WTC11 (cell line): Measurements from ENCODE around the gene SHC3. TPM values are rescaled to one million over a fixed set of nuclear protein-coding genes. Genes with fewer than 3 reads are reported as not detected.

ENCODE experiments used
- ATAC-seq: fragments of 200-7000 bp; cut with Tn5 transposase; 2 replicates; pipeline ENCODE4 v1.10.0; 2021; ENCODE audit warnings: mild to moderate bottlenecking, moderate library complexity
- CTCF ChIA-PET: fragments of 300-600 bp; sonication (Branson Sonifier 250); formaldehyde crosslinking; loops from one replicate; lab custom pipeline; 2021; ENCODE audit warnings: antibody characterized with exemption; lab: Charles Lee
- POLR2A ChIA-PET: fragments of 350-600 bp; sonication (Branson Sonifier 250); formaldehyde crosslinking; loops from one replicate; lab custom pipeline; 2021; ENCODE audit warnings: antibody characterized with exemption; lab: Charles Lee
- DNase-seq: peaks from one replicate; pipeline ENCODE4 v3.0.0; 2021; ENCODE audit warnings: low spot score
- H3K27ac Mint-ChIP-seq: 2 replicates; pipeline ENCODE4 v1.8.0; 2021; ENCODE audit warnings: mixed read lengths
- H3K27me3 Mint-ChIP-seq: 2 replicates; pipeline ENCODE4 v1.8.0; 2021; ENCODE audit warnings: low read depth, mild to moderate bottlenecking, moderate library complexity, mixed read lengths
- H3K36me3 Mint-ChIP-seq: 2 replicates; pipeline ENCODE4 v1.8.0; 2021; ENCODE audit warnings: mixed read lengths
- H3K4me1 Mint-ChIP-seq: 2 replicates; pipeline ENCODE4 v1.8.0; 2022; ENCODE audit warnings: mixed read lengths
- H3K4me3 Mint-ChIP-seq: 2 replicates; pipeline ENCODE4 v1.8.0; 2021; ENCODE audit warnings: mild to moderate bottlenecking, moderate library complexity, mixed read lengths
- H3K9me3 Mint-ChIP-seq: 2 replicates; pipeline ENCODE4 v1.8.0; 2021; ENCODE audit warnings: mixed read lengths
- GABPB1 ChIP-seq: sonication (generic); formaldehyde crosslinking; IDR thresholded peaks from 2 replicates; pipeline ENCODE4 v1.8.1; 2023; ENCODE audit warnings: mild to moderate bottlenecking, missing genetic modification reagents
- GRHL2 ChIP-seq: fragments of 250-450 bp; sonication (Bioruptor Pico); IDR thresholded peaks from 2 replicates; pipeline ENCODE4 v1.8.0; 2022; ENCODE audit warnings: mild to moderate bottlenecking, moderate library complexity; ENCODE audit not compliant: insufficient replicate concordance, severe bottlenecking
- HMGA2 ChIP-seq: fragments of 250-450 bp; sonication (Bioruptor Pico); IDR thresholded peaks from 2 replicates; pipeline ENCODE4 v1.4.0; 2021; ENCODE audit warnings: mild to moderate bottlenecking, moderate library complexity
- IRF2 ChIP-seq: sonication (generic); formaldehyde crosslinking; IDR thresholded peaks from 2 replicates; pipeline ENCODE4 v1.8.0; 2022; ENCODE audit warnings: low read depth, missing genetic modification reagents, borderline replicate concordance
- KAT7 ChIP-seq: sonication (generic); formaldehyde crosslinking; IDR thresholded peaks from 2 replicates; pipeline ENCODE4 v1.8.1; 2023; ENCODE audit warnings: missing genetic modification reagents, mild to moderate bottlenecking, borderline replicate concordance
- NFE2L1 ChIP-seq: sonication (generic); formaldehyde crosslinking; IDR thresholded peaks from 2 replicates; pipeline ENCODE4 v1.8.1; 2023; ENCODE audit warnings: missing genetic modification reagents
- RORB ChIP-seq: fragments of 250-450 bp; sonication (Bioruptor Pico); IDR thresholded peaks from 2 replicates; pipeline ENCODE4 v1.9.0; 2021; ENCODE audit warnings: mild to moderate bottlenecking
- TP53 ChIP-seq: sonication (generic); formaldehyde crosslinking; IDR thresholded peaks from 2 replicates; pipeline ENCODE4 v1.8.1; 2023; ENCODE audit warnings: mild to moderate bottlenecking, missing genetic modification reagents
- ZNF121 ChIP-seq: sonication (generic); formaldehyde crosslinking; IDR thresholded peaks from 2 replicates; pipeline ENCODE4 v1.8.0; 2023; ENCODE audit warnings: missing genetic modification reagents
- ZNF317 ChIP-seq: sonication (generic); formaldehyde crosslinking; IDR thresholded peaks from 2 replicates; pipeline ENCODE4 v1.8.1; 2023; ENCODE audit warnings: low read depth, mild to moderate bottlenecking, moderate library complexity, missing genetic modification reagents, borderline replicate concordance
- total RNA-seq: library from RNA; stranded (reverse); gene quantifications from 3 replicates; pipeline ENCODE4 v1.2.3, GENCODE V29; 2021
- TF ChIP-seq, protein P1 (sequence below): sonication (generic); formaldehyde crosslinking; IDR thresholded peaks from 2 replicates; pipeline ENCODE4 v1.8.1; 2023; ENCODE audit warnings: mild to moderate bottlenecking, missing genetic modification reagents, borderline replicate concordance
- TF ChIP-seq, protein P2 (sequence below): sonication (generic); formaldehyde crosslinking; IDR thresholded peaks from 2 replicates; pipeline ENCODE4 v1.8.0; 2023; ENCODE audit warnings: mild to moderate bottlenecking, missing genetic modification reagents
- TF ChIP-seq, protein P3 (sequence below): sonication (generic); formaldehyde crosslinking; IDR thresholded peaks from 2 replicates; pipeline ENCODE4 v1.8.0; 2022; ENCODE audit warnings: mild to moderate bottlenecking, missing genetic modification reagents
- TF ChIP-seq, protein P4 (sequence below): fragments of 200-600 bp; IDR thresholded peaks from 2 replicates; pipeline ENCODE4 v1.8.0; 2022; ENCODE audit warnings: antibody characterized with exemption
- TF ChIP-seq, protein P5 (sequence below): sonication (generic); formaldehyde crosslinking; IDR thresholded peaks from 2 replicates; pipeline ENCODE4 v1.8.1; 2023; ENCODE audit warnings: mild to moderate bottlenecking, missing genetic modification reagents
- TF ChIP-seq, protein P6 (sequence below): fragments of 250-450 bp; sonication (Bioruptor Pico); IDR thresholded peaks from 2 replicates; pipeline ENCODE4 v1.9.0; 2021; ENCODE audit warnings: mild to moderate bottlenecking, borderline replicate concordance

The SHC3 gene
- total RNA-seq, 1 experiment from 2014 or later: 4.9 TPM

DNA sequence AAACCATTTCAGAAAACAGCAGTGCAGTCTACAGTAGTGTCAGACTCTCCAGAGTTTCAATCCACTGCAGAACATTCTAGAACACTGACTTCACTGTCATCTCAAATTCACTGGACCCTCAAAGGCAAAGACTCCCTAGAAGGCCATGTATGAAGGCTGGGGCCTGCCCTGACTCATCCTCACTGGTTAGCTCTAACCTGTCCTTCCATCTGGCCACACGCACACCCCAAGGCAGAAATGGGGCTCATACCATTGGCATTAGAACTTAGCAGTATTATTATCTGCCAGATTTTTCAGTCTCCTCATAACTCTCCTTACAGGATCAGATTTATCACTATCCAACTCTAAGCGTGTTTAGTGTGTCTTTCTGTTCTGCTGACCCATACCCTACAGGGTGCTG lies 166.9 kb downstream of the SHC3 start (continued):
- TF ChIP-seq, protein P1, sequence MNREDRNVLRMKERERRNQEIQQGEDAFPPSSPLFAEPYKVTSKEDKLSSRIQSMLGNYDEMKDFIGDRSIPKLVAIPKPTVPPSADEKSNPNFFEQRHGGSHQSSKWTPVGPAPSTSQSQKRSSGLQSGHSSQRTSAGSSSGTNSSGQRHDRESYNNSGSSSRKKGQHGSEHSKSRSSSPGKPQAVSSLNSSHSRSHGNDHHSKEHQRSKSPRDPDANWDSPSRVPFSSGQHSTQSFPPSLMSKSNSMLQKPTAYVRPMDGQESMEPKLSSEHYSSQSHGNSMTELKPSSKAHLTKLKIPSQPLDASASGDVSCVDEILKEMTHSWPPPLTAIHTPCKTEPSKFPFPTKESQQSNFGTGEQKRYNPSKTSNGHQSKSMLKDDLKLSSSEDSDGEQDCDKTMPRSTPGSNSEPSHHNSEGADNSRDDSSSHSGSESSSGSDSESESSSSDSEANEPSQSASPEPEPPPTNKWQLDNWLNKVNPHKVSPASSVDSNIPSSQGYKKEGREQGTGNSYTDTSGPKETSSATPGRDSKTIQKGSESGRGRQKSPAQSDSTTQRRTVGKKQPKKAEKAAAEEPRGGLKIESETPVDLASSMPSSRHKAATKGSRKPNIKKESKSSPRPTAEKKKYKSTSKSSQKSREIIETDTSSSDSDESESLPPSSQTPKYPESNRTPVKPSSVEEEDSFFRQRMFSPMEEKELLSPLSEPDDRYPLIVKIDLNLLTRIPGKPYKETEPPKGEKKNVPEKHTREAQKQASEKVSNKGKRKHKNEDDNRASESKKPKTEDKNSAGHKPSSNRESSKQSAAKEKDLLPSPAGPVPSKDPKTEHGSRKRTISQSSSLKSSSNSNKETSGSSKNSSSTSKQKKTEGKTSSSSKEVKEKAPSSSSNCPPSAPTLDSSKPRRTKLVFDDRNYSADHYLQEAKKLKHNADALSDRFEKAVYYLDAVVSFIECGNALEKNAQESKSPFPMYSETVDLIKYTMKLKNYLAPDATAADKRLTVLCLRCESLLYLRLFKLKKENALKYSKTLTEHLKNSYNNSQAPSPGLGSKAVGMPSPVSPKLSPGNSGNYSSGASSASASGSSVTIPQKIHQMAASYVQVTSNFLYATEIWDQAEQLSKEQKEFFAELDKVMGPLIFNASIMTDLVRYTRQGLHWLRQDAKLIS (CRISPR knock-in tag): no peak
- no peak for TF ChIP-seq ZNF317 (CRISPR knock-in tag)

DNA sequence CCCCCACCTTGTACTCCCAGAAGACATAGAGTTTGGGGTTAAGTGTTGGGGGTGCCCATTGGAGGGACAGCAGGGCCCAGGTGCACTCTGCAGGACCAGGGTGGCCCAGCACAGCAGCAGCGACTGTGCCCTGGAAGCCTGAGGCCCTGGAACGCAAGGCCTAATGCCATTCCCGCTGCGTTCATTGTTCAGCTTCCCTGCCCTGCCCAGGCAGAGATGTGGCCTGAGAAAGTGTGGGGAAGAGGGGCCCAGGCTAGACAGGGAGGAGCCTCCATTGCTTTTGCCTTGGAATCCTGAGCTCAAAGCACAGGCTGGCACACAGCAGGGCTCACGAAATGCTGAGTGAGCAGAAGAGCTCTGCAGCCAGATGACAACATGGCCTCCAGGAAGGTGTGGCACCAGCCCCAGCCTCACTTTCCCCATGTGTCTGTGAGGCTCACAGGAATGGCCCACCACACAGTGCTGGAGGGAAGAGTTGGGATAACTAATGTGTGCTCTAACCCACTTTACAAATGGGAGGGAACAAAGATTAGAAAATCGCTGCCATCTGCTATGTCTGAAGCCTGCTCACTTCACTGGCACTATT lies 168.0 kb downstream of the SHC3 start:
- no peak overlapping the region for H3K4me3 Mint-ChIP-seq
- H3K27ac Mint-ChIP-seq: no peak overlapping the region
- no peaks in the 10 kb centered on the region for H3K36me3 Mint-ChIP-seq
- DNase-seq: no peak
- POLR2A ChIA-PET: no interaction called here
- H3K27me3 Mint-ChIP-seq: no peaks in the 10 kb centered on the region
- CTCF ChIA-PET: interaction anchor here (1.9 kb wide), 1 partner anchor 10 kb away, joined by 8 read pairs; no protein-coding TSS in a partner anchor
- no peaks in the 10 kb centered on the region for H3K9me3 Mint-ChIP-seq
- peaks cover 36% of the 10 kb centered on the region for H3K4me1 Mint-ChIP-seq
- ATAC-seq: no peak
- TF ChIP-seq, protein P2, sequence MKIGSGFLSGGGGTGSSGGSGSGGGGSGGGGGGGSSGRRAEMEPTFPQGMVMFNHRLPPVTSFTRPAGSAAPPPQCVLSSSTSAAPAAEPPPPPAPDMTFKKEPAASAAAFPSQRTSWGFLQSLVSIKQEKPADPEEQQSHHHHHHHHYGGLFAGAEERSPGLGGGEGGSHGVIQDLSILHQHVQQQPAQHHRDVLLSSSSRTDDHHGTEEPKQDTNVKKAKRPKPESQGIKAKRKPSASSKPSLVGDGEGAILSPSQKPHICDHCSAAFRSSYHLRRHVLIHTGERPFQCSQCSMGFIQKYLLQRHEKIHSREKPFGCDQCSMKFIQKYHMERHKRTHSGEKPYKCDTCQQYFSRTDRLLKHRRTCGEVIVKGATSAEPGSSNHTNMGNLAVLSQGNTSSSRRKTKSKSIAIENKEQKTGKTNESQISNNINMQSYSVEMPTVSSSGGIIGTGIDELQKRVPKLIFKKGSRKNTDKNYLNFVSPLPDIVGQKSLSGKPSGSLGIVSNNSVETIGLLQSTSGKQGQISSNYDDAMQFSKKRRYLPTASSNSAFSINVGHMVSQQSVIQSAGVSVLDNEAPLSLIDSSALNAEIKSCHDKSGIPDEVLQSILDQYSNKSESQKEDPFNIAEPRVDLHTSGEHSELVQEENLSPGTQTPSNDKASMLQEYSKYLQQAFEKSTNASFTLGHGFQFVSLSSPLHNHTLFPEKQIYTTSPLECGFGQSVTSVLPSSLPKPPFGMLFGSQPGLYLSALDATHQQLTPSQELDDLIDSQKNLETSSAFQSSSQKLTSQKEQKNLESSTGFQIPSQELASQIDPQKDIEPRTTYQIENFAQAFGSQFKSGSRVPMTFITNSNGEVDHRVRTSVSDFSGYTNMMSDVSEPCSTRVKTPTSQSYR (CRISPR knock-in tag): no peak
- TF ChIP-seq, protein P3, sequence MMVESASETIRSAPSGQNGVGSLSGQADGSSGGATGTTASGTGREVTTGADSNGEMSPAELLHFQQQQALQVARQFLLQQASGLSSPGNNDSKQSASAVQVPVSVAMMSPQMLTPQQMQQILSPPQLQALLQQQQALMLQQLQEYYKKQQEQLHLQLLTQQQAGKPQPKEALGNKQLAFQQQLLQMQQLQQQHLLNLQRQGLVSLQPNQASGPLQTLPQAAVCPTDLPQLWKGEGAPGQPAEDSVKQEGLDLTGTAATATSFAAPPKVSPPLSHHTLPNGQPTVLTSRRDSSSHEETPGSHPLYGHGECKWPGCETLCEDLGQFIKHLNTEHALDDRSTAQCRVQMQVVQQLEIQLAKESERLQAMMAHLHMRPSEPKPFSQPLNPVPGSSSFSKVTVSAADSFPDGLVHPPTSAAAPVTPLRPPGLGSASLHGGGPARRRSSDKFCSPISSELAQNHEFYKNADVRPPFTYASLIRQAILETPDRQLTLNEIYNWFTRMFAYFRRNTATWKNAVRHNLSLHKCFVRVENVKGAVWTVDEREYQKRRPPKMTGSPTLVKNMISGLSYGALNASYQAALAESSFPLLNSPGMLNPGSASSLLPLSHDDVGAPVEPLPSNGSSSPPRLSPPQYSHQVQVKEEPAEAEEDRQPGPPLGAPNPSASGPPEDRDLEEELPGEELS (CRISPR knock-in tag): no peak
- no peak for TF ChIP-seq RORB (CRISPR knock-in tag)
- no peak for TF ChIP-seq TP53 (CRISPR knock-in tag)
- TF ChIP-seq, protein P4, sequence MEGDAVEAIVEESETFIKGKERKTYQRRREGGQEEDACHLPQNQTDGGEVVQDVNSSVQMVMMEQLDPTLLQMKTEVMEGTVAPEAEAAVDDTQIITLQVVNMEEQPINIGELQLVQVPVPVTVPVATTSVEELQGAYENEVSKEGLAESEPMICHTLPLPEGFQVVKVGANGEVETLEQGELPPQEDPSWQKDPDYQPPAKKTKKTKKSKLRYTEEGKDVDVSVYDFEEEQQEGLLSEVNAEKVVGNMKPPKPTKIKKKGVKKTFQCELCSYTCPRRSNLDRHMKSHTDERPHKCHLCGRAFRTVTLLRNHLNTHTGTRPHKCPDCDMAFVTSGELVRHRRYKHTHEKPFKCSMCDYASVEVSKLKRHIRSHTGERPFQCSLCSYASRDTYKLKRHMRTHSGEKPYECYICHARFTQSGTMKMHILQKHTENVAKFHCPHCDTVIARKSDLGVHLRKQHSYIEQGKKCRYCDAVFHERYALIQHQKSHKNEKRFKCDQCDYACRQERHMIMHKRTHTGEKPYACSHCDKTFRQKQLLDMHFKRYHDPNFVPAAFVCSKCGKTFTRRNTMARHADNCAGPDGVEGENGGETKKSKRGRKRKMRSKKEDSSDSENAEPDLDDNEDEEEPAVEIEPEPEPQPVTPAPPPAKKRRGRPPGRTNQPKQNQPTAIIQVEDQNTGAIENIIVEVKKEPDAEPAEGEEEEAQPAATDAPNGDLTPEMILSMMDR: no peak
- no peak for TF ChIP-seq KAT7 (CRISPR knock-in tag)
- no peak for TF ChIP-seq GABPB1 (CRISPR knock-in tag)
- no peak for TF ChIP-seq NFE2L1 (CRISPR knock-in tag)
- TF ChIP-seq, protein P5, sequence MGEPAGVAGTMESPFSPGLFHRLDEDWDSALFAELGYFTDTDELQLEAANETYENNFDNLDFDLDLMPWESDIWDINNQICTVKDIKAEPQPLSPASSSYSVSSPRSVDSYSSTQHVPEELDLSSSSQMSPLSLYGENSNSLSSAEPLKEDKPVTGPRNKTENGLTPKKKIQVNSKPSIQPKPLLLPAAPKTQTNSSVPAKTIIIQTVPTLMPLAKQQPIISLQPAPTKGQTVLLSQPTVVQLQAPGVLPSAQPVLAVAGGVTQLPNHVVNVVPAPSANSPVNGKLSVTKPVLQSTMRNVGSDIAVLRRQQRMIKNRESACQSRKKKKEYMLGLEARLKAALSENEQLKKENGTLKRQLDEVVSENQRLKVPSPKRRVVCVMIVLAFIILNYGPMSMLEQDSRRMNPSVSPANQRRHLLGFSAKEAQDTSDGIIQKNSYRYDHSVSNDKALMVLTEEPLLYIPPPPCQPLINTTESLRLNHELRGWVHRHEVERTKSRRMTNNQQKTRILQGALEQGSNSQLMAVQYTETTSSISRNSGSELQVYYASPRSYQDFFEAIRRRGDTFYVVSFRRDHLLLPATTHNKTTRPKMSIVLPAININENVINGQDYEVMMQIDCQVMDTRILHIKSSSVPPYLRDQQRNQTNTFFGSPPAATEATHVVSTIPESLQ (CRISPR knock-in tag): no peak
- TF ChIP-seq IRF2: no peak
- TF ChIP-seq, protein P6, sequence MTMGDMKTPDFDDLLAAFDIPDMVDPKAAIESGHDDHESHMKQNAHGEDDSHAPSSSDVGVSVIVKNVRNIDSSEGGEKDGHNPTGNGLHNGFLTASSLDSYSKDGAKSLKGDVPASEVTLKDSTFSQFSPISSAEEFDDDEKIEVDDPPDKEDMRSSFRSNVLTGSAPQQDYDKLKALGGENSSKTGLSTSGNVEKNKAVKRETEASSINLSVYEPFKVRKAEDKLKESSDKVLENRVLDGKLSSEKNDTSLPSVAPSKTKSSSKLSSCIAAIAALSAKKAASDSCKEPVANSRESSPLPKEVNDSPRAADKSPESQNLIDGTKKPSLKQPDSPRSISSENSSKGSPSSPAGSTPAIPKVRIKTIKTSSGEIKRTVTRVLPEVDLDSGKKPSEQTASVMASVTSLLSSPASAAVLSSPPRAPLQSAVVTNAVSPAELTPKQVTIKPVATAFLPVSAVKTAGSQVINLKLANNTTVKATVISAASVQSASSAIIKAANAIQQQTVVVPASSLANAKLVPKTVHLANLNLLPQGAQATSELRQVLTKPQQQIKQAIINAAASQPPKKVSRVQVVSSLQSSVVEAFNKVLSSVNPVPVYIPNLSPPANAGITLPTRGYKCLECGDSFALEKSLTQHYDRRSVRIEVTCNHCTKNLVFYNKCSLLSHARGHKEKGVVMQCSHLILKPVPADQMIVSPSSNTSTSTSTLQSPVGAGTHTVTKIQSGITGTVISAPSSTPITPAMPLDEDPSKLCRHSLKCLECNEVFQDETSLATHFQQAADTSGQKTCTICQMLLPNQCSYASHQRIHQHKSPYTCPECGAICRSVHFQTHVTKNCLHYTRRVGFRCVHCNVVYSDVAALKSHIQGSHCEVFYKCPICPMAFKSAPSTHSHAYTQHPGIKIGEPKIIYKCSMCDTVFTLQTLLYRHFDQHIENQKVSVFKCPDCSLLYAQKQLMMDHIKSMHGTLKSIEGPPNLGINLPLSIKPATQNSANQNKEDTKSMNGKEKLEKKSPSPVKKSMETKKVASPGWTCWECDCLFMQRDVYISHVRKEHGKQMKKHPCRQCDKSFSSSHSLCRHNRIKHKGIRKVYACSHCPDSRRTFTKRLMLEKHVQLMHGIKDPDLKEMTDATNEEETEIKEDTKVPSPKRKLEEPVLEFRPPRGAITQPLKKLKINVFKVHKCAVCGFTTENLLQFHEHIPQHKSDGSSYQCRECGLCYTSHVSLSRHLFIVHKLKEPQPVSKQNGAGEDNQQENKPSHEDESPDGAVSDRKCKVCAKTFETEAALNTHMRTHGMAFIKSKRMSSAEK: no peak
- TF ChIP-seq ZNF317 (CRISPR knock-in tag): no peak
- TF ChIP-seq GRHL2 (CRISPR knock-in tag): no peak
- TF ChIP-seq HMGA2 (CRISPR knock-in tag): no peak
- TF ChIP-seq ZNF121 (CRISPR knock-in tag): no peak
